ENCODE measurements around the gene SAPCD2.

SAPCD2 gene

GRCh38 chr9:137045294-137046087, 24.9 kb downstream of the SAPCD2 start:
- Histone ChIP-seq H3K27ac (ENCODE audit: extremely low read depth, low read depth, low read length) (peak overlapping the region; percentile 79; the same call in 1 of the 2 replicates), H3K36me3 (ENCODE audit: control insufficient read depth in 2 of 2, insufficient read depth in 1 of 2, low read length in 2 of 2) (peaks cover 0 to 6% of the 10 kb centered on the region in 2 experiments; a peak in 1 of 3 replicates), H3K9me3 (ENCODE audit: control insufficient read depth, insufficient read depth, low read depth, low read length) (no peaks in the 10 kb centered on the region), H3K4me1 (ENCODE audit: control insufficient read depth, insufficient read depth, low read length) (peaks cover 5% of the 10 kb centered on the region; the same call in 1 of the 2 replicates), H3K4me3 (ENCODE audit: low read depth, low read length) (peak overlapping the region; percentile 58)
- ChIA-PET POLR2A (interaction anchor here (0.8 to 1.0 kb wide), 4 partner anchors 10 to 257 kb away, joined by 3 read pairs; partner anchors contain the start of genes NRARP, SAPCD2 and TUBB4B), CTCF (interaction anchor here (0.5 to 5.4 kb wide), 13 partner anchors 10 to 266 kb away, joined by 3 to 237 read pairs (median 11); partner anchors contain the start of genes ABCA2, FUT7 and SAPCD2)
- TF ChIP-seq ZFP69B (tag by site-specific recombination; IDR thresholded peaks at IDR 0.05) = 0 out of 2 replicates have a peak, but pooled peaks have one; percentile 16
- peak; percentile 12 for TF ChIP-seq ZNF600 (tag by site-specific recombination; IDR thresholded peaks at IDR 0.05)
- peak; percentile 73 for TF ChIP-seq ZBTB11 (tag by site-specific recombination; conservative IDR thresholded peaks at IDR 0.05; ENCODE audit: low read depth)
- TF ChIP-seq ZNF18 (tag by site-specific recombination; IDR thresholded peaks at IDR 0.05) = no peak
- TF ChIP-seq ZNF404 (tag by site-specific recombination; IDR thresholded peaks at IDR 0.05) = no peak
- TF ChIP-seq SP2 (tag by site-specific recombination; IDR thresholded peaks at IDR 0.05) = peak; percentile 34
- TF ChIP-seq ZNF521 (tag by site-specific recombination; IDR thresholded peaks at IDR 0.05) = no peak
- TF ChIP-seq YY1 (tag by site-specific recombination; IDR thresholded peaks at IDR 0.05) = peak; percentile 42; the same call in 1 of the 2 replicates
- TF ChIP-seq ZBTB26 (tag by site-specific recombination; optimal IDR thresholded peaks at IDR 0.05) = peak; percentile 68
- 0 out of 2 replicates have a peak, but pooled peaks have one; percentile 7 for TF ChIP-seq CTCF (tag by site-specific recombination; IDR thresholded peaks at IDR 0.05)
- TF ChIP-seq HIC1 (tag by site-specific recombination; IDR thresholded peaks at IDR 0.05) = peak; percentile 83
- TF ChIP-seq ZNF501 (tag by site-specific recombination; IDR thresholded peaks at IDR 0.05) = no peak
- TF ChIP-seq KLF8 (tag by site-specific recombination; IDR thresholded peaks at IDR 0.05) = peak; percentile 9; the same call in 1 of the 2 replicates
- TF ChIP-seq KLF1 (tag by site-specific recombination; IDR thresholded peaks at IDR 0.05) = peak; percentile 44
- no peak for TF ChIP-seq ZNF707 (tag by site-specific recombination; IDR thresholded peaks at IDR 0.05)
- TF ChIP-seq ZBTB20 (tag by site-specific recombination; IDR thresholded peaks at IDR 0.05) = peak; percentile 67; the same call in 1 of the 2 replicates
- TF ChIP-seq ZNF692 (tag by site-specific recombination; IDR thresholded peaks at IDR 0.05) = no peak; the same call in 1 of the 2 replicates
- peak; percentile 40; the same call in 1 of the 2 replicates for TF ChIP-seq ZBTB8A (tag by site-specific recombination; IDR thresholded peaks at IDR 0.05)
- 0 out of 2 replicates have a peak, but pooled peaks have one; percentile 7 for TF ChIP-seq PATZ1 (tag by site-specific recombination; IDR thresholded peaks at IDR 0.05)
- 0 out of 2 replicates have a peak, but pooled peaks have one; percentile 26 for TF ChIP-seq ZFP37 (tag by site-specific recombination; IDR thresholded peaks at IDR 0.05)
